HG02870 (cell line): Measurements from ENCODE around the gene SLC17A7.

Experiments used
- ATAC-seq: cut with Tn5 transposase; IDR thresholded peaks from one replicate; pipeline ENCODE4 v1.9.1; 2021; ENCODE audit warnings: mild to moderate bottlenecking, moderate library complexity; ENCODE audit not compliant: unreplicated experiment

The SLC17A7 gene

DNA sequence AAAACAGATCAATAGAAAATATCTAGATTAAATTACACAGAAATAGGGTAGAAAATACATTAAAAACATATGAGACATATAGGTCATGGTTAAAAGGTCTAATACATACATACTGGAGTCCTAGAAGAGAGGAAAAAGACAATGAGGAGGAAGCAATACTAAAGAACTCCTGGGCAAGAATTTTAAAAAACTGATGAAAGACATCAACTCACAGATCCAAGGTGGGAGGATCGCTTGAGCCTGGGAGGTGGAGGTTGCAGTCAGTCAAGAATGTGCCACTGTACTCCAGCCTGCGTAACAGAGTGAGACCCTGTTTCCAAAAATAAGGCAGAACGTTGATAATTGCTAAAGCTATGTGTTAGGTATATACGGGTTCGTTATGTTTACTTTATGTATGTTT lies 58.7 kb downstream of the SLC17A7 start:
- ATAC-seq = no peak

GRCh38 chr19:49380391-49380790 lies 60.9 kb downstream of the SLC17A7 start:
- ATAC-seq = no peak
